GM18909 (cell line): ENCODE data around the gene MGAT3.
A peak's percentile ranks its signal among the peaks of the same experiment; 100 is the strongest.

Experiments used
- ATAC-seq: cut with Tn5 transposase; IDR thresholded peaks from one replicate; pipeline ENCODE4 v1.9.1; 2021; ENCODE audit warnings: mild to moderate bottlenecking; ENCODE audit not compliant: unreplicated experiment, poor library complexity

MGAT3 gene

DNA sequence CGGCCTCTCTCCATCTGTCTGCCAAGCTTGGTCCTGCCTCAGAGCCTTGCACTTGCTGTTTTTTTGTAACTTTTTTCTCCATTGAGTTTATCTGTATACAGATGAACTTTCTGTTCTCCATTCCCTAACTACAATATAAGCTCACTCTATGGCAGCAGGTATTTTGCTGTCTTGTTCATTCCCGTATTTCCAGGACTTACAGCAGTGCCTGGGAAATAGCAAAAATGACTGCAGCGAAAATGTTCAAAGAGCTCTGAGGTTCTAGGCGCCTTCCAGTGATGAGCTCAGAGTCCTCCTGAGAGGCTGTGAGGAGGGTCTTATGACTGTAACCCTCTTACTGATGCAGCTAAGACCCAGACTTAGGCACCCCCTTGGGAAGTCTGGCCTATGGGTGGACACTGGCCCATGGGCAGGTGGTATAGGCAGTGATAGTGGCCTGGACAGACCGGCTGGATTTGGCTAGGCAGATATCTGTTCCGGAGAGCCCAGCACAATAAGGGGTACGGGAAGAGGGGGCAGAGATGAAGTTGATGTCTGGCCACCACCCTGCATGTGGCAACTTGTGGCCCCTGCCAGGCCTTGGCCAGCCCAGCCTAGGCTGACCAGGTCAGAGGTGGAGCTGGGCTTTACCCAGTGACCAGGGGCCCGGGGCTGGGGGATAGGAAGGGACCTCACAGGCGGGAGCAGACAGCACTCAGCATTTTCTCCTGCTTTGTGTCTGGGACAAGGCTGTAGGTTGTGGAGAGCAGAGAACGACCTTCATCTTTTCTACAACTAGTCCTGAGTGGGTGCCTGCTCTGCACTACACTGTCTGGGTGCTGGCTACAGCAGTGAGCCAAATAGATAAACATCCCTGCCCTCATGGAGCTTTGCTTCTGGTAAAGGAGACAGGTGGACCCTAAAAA is 68.2 kb downstream of the MGAT3 start:
- no peak for ATAC-seq

DNA sequence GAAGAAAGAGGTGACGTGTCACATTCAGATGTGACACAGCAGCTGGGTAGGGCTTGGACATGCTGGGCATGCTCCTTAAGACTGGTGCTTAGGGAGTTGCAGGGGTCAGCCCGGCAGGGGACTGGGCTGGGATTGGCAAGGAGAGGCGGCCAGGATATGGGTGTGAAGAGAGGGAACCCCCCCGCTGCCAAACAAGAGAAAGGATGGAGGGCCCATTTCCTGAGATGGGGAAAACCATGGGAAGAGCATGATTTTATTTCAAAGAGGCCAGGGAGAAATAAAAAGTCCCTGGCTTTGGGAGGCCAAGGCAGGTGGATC is 68.8 kb downstream of the MGAT3 start:
- ATAC-seq, result no peak

DNA sequence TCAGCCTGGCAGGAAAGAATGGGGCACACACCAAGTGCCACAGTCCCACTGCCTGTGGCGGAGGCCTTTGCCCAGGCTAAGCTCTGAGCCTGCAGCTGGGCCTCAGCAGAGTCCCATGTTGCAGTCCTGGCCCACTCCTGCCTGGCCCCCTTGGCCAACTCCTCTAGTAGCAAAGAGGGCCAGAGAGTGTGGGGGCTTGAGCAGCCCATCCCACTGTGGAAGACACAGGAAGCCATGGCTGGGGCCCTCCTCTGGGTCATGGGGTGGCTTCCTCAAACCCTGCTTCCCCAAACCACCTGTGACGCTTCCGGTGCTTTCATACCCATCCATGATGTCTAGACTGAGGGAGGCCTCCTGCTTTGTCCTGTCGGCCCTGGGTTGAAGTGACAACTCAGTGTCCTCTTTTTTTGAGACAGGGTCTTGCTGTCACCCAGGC is 69.9 kb downstream of the MGAT3 start:
- no peak for ATAC-seq

DNA sequence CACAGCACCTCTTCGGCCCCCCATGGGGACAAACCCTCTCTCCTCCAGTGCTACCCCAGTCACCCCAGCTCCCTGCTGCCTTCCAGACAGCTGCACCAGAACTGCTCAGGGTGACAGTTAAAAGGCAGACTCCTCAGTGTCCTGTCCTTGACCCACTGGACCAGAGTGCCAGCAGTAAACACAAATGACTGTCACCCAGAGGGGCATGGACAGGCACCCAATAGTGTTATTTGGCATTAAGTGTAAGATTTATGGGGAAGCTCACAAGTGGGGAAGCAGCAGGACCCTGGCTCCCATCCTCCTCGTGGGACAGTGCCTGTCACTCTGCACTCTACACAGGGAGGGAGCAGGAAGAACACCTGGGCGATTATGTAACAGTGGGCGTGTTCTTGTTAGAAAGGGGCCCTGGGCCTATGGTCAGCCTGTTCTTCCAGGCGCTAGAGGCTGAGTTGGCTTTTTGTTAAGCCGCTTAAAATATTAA is 70.7 kb downstream of the MGAT3 start:
- no peak for ATAC-seq

DNA sequence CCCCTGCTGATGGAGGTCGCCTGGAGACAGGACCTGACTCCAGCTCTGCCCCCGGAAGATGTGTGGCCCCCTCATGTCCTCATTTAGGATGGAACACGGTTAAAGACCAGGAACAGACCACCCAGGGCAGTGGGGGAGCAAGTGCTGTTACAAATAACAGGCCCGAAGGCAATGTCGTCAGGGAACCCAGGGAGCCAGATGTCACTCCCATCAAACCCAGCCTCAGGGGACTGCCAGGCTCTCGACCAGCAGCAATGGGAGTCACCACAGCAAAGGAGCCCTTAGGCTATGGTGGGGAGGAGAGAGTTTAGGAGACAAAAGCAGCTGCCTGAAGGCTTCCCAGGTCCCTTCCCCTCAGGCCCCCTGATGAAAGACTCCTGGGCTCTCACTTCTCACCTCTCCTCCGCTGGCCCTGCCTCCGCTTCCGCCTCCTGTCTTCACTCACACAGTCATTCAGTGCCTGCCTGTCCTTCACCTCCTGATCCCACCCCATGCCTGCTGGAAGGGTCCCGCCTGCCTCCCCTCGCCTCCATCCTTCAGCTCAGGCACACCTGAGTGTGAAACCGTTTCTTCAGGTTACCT is 71.4 kb downstream of the MGAT3 start:
- no peak for ATAC-seq

DNA sequence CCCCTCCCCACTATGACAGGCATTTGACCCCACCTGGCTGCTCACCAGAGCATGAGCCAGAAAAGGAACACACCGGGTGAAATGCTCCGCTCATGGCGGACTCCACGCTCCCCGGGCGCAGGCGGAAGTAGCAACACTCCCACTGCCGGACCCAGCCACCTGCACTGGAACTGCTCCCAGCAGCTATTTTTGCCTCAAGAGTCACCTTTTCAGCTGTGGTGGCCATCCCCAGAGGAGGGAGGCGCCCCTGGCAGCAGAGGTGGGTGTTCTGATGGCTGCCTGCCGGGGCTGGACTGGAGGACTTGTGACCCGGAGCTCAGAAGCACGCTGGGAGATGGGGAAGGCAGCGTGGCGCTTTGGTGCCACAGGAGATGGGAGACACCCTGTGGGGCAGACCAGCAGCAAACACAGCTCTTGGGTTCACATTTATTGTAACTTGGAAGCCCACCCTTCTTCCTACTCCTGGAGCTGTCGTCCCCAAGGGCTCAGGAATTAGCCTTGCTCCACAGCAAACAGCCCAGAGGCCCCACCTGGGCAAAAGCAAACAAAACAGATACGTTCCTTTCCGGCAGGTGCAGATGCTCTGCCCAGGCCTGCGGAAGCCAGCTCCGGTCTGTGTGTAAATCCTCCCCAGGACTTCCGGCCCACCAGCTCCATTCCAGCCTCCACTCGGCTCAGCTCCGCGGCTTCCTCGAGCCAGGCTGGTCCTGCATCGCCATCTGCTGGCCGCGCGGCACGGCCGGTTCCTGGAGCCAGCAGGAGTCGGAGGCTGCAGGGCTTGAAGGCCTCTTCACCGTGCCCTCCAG is 72.1 kb downstream of the MGAT3 start:
- ATAC-seq, result no peak

DNA sequence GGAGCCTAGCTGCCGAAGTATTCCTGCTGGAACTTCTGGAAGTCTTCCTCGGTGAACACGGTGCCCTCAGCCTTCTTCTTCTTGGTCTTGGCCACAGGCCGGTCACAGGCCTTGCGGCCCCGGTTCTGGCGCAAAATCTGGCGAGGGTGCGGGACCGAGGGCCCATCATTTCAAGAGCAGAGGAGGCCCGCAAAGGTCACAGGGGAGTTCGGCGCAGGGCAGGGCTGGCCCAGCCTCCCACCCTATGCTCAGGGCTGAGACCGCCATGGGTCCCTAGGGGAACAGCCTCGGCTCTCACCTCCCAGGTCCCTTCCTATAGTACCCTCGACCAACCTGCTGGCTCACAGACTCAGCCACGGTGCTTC is 72.7 kb downstream of the MGAT3 start:
- ATAC-seq, result no peak

DNA sequence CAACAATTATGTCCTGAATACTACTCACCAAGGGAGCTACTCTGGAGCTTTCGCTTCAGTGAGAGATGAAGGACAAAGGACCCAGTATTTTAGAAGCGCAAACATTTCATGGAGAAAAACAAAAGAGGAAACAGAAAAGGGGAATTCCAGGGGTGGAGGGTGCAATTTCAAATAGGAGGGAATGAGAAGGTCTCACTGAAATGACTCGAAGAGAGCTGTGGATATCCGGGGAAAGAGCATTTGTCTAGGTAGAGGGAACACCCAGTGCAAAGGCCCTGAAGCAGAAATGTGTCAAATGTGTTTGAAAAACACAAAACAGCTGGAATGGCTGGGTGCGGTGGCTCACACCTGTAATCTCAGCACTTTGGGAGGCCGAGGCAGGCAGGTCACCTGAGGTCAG is 73.3 kb downstream of the MGAT3 start:
- no peak for ATAC-seq

DNA sequence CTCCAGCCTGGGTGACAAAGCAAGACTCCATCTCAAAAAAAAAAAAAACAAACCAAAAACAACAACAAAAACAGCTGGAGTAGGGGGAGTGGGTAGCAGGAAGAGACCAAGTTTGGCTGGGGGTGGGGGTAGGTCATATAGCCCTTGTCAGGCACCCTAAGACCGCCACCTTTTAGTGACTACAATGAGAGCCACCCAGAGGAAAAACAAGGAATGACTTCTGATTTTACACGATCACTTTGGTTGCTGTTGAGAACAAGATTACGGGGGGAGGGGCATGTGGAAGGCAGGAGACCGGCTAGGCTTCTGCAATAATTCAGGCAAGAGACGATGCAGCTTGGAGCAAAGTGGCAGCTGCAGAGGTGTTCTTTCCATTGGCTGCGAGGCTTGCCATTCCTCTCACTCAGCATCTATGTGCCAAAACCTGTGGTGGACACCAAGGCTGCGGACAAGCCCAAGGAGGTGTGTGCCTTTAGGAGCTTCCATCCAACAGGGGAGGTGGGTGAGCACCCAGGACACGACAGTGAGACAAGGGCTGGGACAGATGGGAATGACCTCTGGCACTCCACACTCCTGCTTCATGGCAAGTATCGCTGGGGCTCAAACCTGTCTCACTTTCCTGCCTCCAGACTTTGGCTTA is 74.0 kb downstream of the MGAT3 start:
- ATAC-seq, result no peak

DNA sequence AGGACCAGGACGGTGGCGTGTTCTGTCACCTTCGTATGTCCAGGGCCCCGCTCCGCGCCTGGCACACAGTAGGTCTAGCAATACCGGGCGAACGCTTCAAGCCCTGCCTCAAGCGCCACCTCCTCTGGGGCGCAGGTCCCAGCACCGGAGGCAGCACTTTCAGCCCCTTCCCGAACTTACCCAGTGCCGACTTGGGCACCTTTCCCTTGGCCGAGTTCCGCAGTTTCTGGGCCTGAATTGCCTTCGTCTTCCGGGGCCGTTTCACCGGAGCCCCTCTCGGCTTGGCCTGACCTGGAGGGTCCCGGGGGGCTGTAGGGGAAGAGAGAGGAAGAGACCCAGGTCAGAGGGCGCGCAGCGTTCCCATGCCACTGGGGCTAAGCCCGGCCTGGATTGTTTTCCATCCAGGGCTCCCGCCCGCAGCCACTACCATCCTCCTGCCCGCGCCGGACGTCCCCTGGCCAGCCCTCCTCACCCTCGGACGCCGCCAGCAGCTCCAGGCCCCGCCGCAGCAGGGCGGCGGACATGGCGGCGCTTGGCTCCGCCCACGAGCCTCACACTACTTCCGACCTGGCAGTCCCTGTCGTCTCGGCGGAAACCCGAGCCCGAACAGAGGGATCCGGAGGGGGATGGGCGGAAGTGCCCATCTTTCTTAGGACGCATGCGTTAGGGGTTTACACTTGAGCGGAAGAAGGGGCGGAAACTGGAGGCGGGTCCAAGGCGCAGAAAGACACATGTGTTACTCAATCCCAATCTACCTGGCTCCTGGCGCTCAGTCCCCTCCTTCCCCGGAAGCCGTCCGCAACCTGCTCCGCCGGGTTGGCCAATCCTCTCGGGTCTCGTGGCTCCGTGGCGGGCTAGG is 75.6 kb downstream of the MGAT3 start, which contains the start of gene RPS19BP1:
TSS of gene RPS19BP1 (minus strand) at position 534 of the 859 bp plus-strand sequence. CDS start at position 524, 10 bp downstream.
- peak; percentile 82 for ATAC-seq

DNA sequence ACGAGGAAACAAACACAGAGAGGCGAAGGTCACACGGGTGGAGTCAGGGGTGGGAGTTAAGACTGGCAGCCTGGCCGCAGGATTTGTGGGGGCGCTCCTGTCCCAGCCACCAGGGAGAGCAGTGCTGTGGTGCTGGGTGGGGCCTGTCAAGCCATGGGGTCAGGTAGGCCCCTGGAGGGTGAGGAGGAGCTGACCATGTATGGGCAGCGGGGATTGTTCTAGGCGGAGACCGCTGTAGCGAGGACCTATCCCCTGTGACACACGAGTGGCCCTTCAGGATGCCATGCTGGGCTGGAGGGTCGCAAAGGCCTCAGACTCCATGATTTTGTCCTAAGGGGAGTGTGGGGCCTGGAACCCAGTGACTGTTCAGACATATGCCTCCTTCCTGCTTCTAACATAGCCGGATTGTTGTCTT is 77.3 kb downstream of the MGAT3 start:
- ATAC-seq, result no peak

DNA sequence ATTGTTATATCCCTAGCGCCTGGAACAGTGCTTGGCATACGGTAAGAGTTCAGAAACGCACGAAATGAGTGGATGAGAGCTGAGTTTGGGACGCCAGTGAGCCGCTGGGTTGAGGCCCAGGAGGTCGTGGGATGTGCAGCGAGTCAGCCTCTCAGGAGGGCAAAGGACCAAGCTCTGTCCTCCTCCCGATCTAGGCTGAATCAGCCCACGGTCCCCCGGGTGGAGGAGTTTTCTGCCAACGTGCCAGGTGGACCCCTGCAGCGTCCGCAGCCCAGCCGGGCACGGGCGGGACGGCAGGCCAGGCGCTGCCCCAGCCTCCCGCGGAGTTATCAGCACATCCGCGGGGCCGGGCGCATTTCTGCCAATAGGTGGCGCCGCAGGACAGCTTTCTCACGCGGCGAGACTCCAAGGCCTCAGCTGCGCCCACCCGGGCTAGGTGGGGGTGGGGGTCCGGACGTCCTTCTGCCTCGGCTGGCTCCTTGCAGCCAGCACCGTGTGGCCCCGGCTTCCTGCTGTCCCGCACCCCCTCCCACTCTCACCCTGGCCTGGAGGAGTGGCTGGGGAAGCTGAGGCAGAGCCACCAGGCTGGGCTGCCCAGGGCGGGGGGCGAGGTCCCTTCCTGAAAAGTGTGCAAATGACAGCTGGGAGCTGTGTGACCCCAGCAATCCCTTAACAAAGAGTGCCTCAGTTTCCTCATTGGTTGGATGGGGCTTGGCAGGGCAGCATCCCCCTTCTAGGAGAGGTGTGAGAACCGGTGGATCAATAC is 78.0 kb downstream of the MGAT3 start:
- no peak for ATAC-seq

DNA sequence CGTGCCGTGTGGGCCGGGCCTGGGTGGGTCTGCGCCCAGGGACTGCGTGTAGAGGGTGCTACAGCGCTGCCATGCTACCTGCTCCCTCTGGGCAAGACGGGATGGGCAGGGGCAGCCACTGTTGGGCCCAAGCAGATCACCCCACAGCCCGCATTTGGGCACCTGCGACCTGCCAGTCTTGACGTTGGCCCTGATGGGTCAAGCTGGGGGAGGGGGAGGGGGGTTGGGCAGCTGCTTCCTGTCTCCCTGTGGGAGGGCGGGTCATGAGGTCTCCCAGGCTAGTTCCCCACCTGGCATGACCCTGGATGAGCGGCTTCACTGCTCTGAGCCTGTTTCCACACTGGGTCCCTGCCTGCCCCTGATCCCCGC is 78.5 kb downstream of the MGAT3 start:
- ATAC-seq, result no peak

DNA sequence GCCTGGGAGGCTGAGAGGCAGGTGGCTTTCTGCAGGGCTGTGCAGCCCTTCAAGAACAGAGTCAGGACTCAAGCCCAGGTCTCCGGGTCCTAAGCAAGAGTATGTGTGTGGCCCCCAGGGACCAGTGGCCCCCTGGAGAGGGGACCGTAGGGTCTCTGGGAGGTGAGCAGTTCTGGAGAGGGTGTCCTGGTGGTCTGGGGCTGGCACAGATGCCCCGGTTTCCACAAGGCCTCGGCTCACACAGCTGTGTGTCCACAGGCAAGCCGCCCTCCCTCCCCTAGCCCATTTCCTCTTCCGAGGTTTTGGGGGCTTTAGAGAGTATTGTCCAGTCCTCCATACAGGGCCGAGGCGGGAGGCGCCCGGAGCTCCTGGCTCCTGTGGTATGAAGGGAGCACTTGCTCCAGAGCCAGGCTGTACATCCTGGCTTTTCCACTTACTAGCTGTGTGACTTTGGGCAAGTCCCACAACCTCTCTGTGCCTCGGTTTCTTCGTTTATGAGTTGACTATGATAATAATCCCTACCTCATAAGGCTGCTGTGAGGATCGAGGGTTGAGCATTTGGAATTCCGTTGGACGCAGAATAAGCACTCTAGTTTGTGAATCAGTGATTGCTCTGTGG is 79.1 kb downstream of the MGAT3 start:
- no peak for ATAC-seq

DNA sequence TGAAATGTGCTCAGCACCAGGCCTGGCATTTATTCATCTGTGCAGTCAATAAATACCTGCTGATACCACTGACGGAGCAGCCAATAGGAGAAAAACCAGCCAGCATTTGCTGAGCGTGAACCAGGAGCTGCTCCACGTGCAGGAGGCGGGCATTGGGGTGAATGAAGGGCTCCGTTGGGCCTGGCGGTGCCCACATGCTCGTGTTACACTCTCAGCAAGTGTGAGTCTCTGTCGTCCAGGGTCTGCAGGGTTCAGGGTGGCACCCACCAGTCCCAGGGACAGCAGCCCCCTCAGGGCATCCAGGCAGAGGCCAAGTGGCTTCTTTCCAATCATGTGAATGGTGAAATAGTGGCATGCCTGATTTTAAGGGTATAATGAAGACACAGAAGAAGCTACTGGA is 79.9 kb downstream of the MGAT3 start:
- ATAC-seq, result no peak

DNA sequence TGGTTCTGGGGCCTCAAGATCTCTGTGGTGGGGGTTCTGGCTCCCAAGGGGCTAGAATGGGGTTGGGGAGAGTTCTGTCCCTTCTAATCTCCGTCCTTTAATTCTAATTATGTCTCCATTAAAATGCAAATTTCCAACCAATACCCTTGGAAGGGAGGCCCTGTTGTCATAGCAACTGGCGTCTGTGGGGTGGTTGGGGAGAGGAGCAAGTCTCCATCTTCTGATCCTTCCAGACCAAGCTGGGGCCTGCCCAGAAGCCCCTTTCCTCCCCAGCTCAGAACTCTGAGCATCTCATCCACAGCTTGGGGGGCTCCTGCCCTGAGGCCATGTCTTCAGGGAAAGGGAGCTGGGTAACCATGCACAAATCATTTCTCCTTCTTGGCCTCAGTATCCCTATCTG is 81.2 kb downstream of the MGAT3 start:
- ATAC-seq, result no peak
